NCI-H526 (cell line): Measurements from ENCODE around the gene COLGALT1.
"Not testable (repeated sequence)": the region's sequence is repeated elsewhere in the genome, so short reads cannot be mapped to it uniquely, and the experiment has no call there.

Source experiments
- DNase-seq, 2 experiments: peaks; one replicate each; lab custom pipeline; 2025; lab: John Stamatoyannopoulos, UW

The COLGALT1 gene

GRCh38 chr19:17562097-17562496 is 6.6 kb downstream of the COLGALT1 start:
- no peak for DNase-seq

GRCh38 chr19:17562561-17562960 is 7.1 kb downstream of the COLGALT1 start:
- no peak for DNase-seq

GRCh38 chr19:17564781-17565180 is 9.3 kb downstream of the COLGALT1 start:
- DNase-seq: no peak

- DNase-seq: no peak
Observed at GRCh38 chr19:17565611-17566010, 10.2 kb downstream of the COLGALT1 start.

- DNase-seq: no peak
Observed at GRCh38 chr19:17567940-17568339, 12.5 kb downstream of the COLGALT1 start.

- not testable (repeated sequence) for DNase-seq
Observed at GRCh38 chr19:17570291-17570690, 14.8 kb downstream of the COLGALT1 start.

- no peak for DNase-seq
Observed at GRCh38 chr19:17570791-17571190, 15.3 kb downstream of the COLGALT1 start.

- no peak for DNase-seq
Observed at GRCh38 chr19:17572638-17573037, 17.2 kb downstream of the COLGALT1 start.

- DNase-seq: no peak
Observed at GRCh38 chr19:17575871-17576757, 20.7 kb downstream of the COLGALT1 start.

- peak in 1 of 2 experiments; percentile 19 for DNase-seq
Observed at GRCh38 chr19:17576758-17577456, 21.5 kb downstream of the COLGALT1 start.

- no peak for DNase-seq
Observed at GRCh38 chr19:17577457-17578097, 22.1 kb downstream of the COLGALT1 start.

GRCh38 chr19:17579661-17580244 is 24.3 kb downstream of the COLGALT1 start:
- peak; percentile 70 to 86 for DNase-seq

- no peak for DNase-seq
Observed at GRCh38 chr19:17580470-17581144, 25.2 kb downstream of the COLGALT1 start.

GRCh38 chr19:17581211-17581874 is 25.9 kb downstream of the COLGALT1 start:
- DNase-seq: no peak

- no peak for DNase-seq
Observed at GRCh38 chr19:17582613-17583012, 27.2 kb downstream of the COLGALT1 start.

- no peak for DNase-seq
Observed at GRCh38 chr19:17584132-17584531, 28.7 kb downstream of the COLGALT1 start.

GRCh38 chr19:17585395-17585794 is 29.9 kb downstream of the COLGALT1 start:
- DNase-seq: not testable (repeated sequence)

- no peak for DNase-seq
Observed at GRCh38 chr19:17590866-17591265, 35.4 kb downstream of the COLGALT1 start.

GRCh38 chr19:17594296-17594695 is 38.8 kb downstream of the COLGALT1 start:
- DNase-seq: not testable (repeated sequence)

- not testable (repeated sequence) for DNase-seq
Observed at GRCh38 chr19:17598063-17598462, 42.6 kb downstream of the COLGALT1 start.

- peak; percentile 18 to 45 for DNase-seq
Observed at GRCh38 chr19:17598953-17599352, 43.5 kb downstream of the COLGALT1 start.
